Activated CD8-positive, alpha-beta memory T cell treated with anti-CD3 and anti-CD28 coated beads, Interleukin-2, amount 50 U/mL, for 48 hours (primary cell): ENCODE measurements around the gene B4GAT1.
"Not testable (repeated sequence)": the region's sequence is repeated elsewhere in the genome, so short reads cannot be mapped to it uniquely, and the experiment has no call there.

ENCODE experiments used
- DNase-seq: peaks from one replicate; pipeline ENCODE4 v3.0.0-alpha.2; 2020

Gene B4GAT1

DNA sequence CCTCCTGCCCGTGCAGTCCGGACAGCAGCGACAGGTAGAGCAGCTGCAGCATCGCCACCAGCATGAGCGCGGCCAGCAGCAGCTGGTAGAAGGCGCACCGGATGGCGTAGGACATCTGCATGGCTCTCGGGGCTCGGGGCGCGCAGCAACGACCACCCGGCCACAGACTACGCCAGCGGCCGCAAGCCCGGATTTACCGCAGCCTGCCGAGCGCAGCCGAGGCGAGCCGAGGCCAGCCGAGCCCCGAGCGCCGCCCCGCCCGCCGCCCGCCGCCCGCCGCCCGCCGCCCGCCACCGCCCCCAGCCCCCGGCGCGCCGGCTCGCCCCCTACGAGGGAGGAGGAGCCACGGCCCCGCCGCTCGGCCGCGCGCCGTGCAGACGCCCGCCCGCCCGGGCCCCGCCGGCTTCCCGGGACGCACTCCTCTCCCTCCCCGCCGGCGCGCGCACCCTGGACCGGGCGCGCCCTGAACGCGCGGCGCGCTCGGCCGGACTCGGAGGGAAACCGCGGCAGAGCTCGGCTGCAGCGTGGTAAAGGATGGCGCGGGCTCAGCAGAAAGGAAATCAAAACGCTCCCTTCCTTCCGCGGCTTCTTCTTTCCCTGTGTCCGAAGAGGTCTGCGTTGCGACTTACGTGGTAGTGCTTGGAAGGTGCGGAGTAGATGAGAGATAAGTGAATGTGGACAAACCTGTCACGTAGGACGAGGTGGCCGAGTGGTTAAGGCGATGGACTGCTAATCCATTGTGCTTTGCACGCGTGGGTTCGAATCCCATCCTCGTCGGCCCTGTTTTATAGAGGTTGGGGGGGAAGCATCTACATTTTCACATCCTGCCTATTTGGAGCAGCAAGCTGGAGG, at the start of gene B4GAT1:
Gene B4GAT1 (minus strand): TSS at position 205 of the 852 bp plus-strand sequence. CDS start 84 bp downstream, at position 121.
- DNase-seq: peak; percentile 97

DNA sequence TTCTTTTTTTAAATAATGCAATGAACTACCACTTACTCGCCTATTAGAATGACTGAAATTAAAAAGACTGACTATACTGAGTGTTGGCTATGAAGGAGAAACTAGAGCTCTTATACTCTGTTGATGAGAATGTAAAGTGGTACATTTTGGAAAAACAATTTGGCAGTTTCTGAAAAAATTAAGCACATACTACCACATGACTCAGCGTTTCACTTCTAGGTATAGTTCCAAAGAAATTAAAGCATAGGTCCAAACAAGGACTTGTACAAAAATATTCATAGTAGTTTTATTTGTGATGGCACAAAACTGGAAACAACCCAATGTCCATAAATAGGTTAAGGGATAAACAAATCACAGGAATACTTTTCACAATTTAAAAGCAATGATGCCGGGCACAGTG, 46.5 kb upstream of the B4GAT1 start:
- DNase-seq: no peak

DNA sequence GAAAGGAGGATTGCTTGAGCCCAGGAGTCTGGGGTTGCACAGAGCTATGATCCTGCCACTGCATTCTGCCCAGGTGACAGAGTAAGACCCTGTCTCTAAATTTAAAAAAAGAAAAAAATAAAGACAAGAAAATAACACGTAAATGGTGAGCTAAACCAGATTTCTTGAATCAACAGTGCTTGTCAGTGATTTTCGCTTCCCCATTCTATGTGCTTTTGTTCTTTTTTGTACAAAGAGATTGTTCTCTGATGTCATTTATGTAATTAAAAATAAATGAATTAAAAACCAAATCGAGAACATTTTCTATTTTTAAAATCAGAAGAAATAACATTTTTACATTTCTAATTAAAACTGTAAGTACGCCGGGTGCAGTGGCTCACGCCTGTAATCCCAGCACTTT, 43.9 kb upstream of the B4GAT1 start:
- DNase-seq: no peak

DNA sequence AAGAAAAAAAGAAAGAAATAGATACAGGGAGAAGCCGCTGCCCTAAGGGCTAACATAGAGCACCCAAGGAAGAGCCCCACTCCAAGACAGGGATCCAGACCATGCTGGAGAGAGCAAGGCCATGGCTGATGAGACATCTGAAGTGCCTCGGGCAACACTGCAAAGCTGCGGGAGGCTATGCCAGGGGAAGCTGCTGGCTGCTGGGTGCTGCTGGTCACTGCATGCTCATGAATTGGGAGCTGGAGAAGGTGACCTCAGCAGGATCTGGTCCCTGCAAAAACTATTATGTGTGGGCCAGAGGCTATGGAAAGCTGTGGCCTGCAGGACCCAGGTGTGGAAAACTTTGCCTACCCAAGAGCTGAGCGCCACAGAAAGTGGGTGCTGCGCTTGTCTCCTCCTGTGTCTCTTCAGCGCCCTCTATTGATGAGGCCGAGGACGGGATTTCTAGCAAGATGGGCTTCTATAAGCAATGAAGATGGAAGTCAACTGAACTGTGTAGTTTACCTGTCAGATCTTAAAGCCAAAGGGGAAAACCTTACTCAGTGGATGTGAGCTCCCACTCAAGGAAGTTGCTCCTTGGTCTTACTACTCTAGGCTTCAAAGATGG, 41.5 kb upstream of the B4GAT1 start:
- DNase-seq: peak; percentile 79

DNA sequence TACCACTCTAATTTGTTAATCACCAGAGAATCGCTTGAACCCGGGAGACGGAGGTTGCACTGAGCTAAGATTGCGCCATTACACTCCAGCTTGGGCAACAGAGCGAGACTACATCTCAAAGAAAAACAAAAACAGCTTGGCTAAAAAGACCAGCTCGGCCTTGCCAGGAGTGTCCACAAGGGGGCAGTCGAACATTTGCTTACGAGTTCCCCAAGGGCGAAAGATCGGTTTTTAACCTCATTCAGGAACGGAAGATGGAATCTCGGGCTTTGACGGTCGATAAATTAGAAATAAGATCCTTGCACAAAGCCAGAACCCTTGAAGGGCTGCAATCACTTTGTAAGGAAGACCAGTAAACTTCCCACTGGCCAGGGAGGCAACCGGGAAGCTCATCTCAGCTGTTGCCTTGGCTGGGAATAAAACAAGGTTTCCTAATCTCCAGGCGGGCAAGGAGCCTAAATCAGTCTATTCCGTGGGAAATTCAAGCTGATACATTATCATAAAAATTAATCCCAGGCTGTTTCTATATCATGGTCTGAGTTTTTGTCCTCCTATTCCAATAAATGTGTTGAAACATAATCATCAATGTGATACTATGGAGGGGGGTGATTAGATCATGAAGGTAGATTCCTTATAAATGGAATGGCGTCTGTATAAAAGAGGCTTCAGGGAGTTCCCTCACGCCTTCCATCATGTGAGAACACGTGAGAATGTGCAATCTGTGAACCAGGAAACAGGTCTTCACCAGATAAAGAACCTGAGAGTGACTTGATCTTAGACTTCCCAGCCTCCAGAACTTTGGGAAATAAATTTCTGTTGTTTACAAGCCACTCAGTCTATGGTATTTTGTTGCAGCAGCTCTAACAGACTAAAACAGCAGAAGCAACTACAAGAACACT, 39.0 kb upstream of the B4GAT1 start:
- peak; percentile 94 for DNase-seq

DNA sequence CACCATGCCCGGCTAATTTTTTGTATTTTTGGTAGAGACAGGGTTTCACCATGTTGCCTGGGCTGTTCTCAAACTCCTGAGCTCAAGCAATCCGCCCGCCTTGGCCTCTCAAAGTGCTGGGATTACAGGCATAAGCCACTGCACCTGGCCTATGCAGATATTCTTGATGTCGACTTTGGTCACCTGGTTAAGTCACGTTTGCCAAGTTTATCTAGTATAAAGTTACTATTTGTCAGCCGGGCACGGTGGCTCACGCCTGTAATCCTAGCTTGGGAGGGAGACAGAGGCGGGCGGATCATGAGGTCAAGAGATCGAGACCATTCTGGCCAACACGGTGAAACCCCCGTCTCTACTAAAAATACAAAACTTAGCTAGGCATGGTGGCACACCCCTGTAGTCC, 36.9 kb upstream of the B4GAT1 start:
- not testable (repeated sequence) for DNase-seq

DNA sequence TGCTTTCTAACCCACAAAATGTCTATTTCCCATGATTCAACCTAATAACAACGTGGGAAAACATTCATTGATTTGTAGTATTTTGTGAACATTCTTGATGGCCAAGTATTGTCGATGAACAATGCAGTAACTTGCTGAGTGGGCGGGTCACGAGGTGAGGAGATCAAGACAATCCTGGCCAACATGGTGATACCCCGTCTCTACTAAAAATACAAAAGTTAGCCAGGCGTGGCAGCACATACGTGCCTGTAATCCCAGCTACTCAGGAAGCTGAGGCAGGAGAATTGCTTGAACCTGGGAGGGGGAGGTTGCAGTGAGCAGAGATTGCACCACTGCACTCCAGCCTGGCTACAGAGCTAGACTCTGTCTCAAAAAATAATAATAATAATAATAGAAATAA, 32.8 kb upstream of the B4GAT1 start:
- not testable (repeated sequence) for DNase-seq

DNA sequence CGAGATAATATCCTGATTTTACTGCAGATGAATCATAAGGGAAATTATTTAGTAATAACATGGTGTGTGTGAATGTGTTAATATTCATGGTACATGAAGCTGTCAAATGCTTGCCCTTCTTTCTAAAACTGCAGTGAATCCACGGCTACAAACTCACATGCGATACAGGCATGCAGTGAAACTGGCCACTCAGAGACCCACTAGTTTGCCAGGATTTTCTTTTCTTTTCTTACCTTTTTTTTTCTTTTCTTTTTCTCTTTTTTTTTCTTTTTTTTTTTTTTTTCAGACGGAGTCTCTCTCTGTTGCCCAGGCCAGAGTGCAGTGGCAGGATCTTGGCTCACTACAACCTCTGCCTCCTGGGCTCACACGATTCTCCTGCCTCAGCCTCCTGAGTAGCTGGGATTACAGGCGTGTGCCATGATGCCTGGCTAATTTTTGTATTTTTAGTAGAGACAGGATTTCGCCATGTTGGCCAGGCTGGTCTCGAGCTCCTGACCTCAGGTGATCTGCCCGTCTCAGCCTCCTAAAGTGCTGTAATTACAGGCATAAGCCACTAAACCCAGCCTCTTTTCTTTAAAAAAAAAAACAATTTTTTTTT, 26.4 kb upstream of the B4GAT1 start:
- DNase-seq: not testable (repeated sequence)

DNA sequence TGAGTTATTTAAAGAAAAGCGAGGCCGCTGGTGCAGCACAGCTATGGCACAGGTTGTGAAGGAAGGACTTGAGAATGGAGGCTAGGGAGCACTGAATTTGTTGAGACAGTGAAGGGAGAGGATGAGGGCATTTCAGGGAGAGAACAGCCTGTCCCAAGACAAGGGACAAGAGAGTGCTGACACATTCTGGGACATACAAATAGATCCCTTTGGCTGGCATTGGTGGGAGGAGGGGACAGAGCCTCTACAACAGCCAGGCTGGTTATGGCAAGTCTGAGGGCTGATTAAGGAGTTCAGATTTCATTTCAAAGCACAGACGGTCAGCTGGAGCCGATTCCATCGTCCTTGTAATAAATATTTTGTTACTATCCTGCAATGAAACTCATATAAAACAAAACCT, 25.8 kb upstream of the B4GAT1 start:
- no peak for DNase-seq

DNA sequence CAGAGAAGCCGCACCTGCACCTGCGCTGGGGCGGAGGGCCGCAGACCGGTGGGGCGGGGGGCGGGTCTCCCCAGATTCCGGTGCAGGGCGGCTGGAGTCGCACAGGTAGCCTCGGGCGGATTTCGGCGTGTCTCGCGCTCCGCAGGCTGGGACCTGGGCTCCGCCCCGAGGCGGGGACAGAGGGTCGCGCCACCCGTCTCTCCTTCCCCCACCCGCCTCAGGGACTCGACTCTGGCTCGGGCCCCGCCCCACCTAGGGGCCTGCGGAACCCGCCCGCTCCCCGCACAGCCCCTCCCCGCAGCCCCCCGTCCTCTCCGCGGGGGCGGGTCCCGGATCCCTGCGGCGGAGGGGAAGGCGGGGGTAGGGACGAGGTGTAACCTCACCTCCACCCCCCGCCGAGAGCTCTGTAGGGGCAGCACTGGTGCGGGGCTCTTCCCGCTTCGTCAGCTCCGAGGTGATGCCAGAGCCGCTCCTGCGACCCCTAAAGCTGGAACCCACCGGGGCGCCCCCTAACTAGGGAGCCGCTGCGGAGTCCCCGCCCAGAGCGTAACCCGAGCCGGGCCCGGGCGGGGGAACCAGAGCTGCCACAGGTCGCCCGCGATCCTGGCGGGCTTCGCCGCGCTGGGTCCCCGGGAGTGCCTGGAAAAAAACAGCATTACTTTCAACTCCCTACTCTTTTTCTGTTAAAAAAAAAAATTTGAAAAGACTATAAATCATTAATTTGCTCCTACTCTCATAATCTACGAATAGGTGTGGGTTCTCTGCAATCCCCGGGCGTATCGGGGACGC, 24.4 kb upstream of the B4GAT1 start, which contains the start of gene SLC29A2:
Gene SLC29A2 (minus strand): TSS at position 134 of the 789 bp plus-strand sequence. CDS start 169 bp downstream, outside the sequence.
- DNase-seq: peak; percentile 88

DNA sequence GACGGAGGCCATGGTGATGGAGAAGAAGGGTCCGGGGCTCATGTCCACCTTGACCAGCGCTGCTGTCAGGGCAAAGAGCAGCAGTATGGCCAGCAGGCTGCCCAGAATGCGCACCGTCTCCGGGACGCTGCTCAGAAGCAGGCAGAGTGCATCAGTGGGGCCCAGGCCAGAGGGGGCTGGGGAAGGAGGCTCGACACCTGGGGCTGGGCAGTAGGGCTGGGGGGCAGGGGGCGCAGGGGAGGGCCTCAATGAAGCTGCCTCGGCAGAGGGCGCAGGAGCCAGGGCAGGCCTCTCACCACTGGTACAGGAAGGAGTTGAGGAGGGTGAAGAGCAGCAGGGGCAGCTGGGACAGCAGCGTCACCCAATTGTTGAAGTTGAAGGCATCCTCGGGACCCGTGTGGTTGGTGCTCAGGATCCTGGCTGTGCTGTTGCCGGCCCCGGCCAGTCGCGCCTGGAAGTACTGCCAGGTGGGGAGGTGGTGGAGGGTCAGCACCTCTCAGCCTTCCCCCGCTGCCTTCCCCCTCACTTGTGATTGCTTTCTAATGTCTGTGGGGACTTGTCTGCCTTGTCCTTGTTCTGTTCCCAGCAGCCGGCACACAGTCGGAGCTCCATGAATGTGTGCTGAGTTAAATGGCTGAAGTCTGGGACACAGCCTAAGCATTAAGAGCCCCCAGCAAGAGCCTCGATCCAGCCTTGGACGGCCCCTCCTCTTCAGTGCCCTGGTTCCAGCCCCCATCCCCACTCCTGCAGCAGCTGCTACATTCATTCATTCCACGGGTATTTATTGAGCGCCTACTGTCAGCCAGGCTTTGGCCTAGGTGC, 21.9 kb upstream of the B4GAT1 start:
- no peak for DNase-seq

DNA sequence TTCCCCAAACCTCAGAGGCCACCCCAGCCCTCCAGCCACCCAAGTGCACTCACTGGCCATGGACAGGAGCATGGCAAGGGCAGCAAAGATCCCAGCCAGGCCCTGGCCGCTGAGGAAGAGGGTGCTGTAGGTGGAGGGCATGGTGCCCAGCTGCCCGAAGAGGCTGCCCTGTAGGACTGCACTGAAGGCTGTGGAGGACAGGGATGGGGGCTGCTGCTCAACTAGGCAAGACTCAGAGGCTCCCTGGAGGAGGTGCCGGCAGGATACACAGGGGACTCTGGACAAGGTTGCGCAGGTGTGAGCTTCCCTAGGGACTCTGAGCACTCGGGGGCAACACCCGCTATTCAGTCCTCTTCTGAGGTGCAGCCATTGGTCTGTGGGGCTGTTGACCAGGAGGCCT, 21.1 kb upstream of the B4GAT1 start:
- DNase-seq: no peak

DNA sequence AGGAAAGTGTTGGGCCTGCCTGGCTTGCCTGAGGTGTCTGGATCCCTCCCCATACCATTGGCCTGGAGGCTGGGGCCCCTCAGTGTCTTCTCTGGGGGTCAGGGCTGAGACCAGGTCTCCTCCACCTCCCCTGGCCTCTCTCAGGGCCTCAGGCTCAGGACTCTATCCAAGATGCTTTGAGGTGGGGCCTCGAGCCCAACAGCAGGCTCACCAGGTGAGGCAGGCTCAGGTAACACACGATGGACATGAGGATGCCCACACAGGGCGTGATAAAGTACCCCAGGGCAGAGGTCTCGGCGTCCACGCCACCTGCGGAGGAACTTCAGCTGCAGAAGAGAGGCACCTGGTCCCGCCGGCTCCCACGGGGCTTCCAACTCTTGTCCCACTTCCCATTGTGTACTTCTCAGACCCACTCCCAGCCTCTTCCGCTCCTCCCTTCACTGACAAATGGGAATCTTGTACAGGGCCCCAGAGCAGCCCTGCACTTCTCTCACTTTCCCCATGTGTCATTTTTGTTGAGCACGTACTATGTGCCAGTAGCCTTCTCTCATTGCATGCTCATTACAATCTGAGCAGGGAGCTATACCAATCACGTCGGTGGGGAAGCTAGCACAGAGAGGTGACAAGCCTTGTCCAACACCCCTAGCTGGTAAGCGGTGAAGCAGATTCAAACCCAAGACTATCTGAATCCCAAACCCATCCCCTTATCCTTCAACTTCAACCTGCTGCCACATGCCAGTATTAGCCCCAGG, 20.3 kb upstream of the B4GAT1 start:
- DNase-seq: no peak

DNA sequence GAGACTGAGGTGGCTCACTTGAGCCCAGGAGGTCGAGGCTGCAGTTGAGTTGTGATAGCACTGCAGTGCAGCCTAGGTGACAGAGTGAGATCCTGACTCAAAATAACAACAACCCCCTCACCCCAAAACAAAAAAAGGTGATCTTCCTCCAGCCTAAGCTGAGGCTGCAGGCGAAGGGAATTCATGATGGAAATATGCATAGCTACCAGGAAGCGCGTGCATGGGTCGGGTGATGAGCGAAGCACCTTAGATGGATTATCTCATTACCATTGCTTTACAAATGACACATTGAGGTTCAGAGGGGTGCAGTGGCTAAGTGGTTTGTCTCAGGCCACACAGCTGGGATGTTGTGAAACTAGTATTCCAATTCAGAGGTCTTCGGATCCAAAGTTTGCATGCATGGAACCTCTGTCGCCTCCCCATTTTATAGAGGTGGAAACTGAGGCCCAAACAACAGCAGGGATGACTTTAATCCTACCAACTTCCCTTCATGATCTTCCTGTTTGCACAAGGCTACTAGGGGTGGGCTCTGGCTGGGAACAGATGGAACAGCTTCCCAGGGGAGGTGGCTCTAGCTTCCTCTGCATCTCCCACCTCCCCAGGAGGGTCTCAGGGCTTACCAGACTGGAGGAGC, 19.5 kb upstream of the B4GAT1 start:
- DNase-seq: no peak

DNA sequence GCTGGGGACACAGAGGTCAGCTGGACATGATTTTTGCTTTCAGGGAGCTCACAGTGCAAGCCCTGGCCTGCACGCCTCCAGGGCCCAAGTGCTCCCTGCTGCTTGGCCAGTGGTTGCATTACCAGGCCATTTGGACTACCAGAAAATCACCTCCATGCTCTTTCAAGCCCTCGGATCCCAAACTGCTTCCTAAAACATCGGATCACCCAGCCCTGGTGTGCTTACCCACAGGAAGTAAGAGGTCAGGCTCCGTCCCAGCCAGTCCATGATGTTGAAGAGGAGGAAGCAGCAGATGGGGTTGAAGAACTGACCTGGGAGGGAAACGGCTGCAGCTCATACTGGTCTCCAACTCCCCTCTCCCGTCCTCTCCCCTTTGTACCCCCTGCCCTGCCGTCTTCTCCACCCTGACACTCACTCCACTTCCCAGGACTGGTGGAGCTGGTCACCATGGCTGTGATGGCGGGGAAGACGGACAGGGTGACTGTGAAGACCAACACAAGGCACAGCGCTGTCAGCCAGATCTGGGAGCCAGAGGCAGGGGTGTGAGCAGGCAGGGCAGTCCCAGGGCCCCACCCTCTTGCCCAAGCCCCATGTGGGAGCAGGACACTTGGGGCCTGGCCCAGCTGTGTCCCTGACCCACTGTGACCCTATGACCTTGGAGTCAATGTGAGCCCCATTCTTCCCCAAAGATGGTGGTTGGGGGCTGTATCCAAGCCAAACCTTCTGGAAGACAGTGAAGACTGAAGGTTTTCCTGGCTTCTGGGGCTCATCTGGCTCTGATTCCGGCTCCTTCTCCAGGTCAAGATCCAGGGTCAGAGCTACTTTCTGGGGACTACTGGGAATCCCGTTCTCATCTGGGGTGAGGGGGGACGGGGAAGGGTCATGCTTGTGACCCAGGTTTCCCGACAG, 18.5 kb upstream of the B4GAT1 start:
- no peak for DNase-seq

DNA sequence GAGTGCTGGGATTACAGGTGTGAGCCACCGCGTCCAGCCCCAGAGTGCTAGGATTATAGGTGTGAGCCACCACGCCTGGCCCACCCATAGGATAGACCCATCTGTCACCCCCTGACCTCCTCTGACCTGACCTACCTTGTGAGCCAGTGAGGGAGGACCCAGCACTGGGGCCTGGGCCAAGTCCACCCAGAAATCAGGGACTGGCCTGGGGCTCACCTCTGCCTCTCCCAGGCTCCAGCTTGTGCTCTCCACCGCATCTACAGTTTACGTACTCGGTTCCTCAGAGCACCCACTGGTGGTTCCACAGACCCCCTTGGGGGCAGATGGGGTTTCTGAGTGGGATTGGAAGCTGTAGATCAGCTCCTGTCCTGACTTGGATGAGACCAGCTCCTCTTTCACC, 17.7 kb upstream of the B4GAT1 start:
- DNase-seq: no peak

DNA sequence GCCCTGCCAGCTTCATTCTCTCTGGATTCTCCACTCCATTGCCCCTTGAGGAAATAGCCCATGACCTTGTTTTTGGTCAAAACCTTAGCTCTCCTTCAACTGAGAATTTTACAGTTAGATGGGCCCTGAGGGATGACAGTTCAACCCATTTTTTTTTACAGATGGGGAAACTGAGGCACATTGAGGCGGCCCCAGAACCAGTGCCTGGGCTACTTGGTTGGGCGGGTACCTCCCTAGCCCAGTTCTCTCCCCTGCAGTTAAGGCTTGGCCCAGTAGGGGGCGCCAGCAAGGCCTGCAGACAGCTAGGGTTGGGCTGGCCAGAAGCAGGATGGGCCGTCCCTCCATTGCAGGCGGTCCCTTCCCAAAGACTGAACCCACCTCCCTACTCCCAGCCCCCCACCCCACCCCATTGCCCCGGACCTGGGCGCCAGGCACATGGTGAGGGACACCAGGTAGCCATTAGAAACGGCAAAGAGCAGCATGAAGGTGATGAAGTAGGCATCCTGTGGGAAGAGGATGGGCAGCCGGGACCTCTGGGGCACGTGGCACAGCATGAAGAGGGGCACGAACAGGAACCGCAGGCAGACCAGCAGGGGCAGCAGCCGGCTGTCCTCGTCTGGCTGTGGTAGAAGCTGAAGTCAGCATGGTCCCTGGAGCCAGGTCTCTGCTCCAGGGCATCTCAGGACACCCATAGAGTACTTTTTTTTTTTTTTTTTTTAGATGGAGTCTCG, 16.5 kb upstream of the B4GAT1 start:
- peak; percentile 98 for DNase-seq

DNA sequence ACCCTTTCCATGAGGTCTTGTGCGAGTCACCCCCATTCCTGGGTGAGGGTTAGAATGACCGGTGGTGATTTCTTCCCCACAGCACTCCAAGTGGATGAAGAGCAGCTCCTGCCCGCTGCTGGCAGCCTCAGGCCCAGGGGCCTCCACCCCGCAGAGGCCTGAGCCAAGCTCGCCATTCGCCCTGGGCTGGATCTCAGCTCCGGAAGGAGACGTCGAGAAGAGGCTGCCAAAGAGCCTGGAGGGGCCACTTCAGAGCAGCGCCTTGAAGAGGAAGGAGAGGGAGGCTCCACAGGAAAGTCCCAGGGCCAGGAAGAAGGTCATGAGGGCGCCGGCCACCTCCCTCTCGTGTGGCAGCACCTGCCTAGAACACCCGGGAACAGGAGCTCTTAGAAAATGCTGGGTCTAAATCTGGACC, 15.8 kb upstream of the B4GAT1 start:
- no peak for DNase-seq
